B cell (primary cell): ENCODE results near the gene ZNF331. TPM values are rescaled to one million over a fixed set of nuclear protein-coding genes. Genes with fewer than 3 reads are reported as not detected.

Source experiments
- ATAC-seq: fragments of 200-7000 bp; cut with Tn5 transposase; one replicate; pipeline ENCODE4 v1.10.0; 2021; ENCODE audit warnings: low read depth, mild to moderate bottlenecking, moderate number of reproducible peaks, moderate library complexity
- CTCF ChIA-PET: fragments of 350-600 bp; sonication (Branson Sonifier 250); formaldehyde crosslinking; loops from one replicate; lab custom pipeline; 2021; ENCODE audit warnings: antibody characterized with exemption, inconsistent platforms; lab: Charles Lee
- POLR2A ChIA-PET: fragments of 350-600 bp; sonication (Branson Sonifier 250); formaldehyde crosslinking; loops from one replicate; lab custom pipeline; 2021; ENCODE audit warnings: antibody characterized with exemption; lab: Charles Lee
- DNase-seq: peaks from one replicate; pipeline ENCODE4 v3.0.0; 2013
- H2AFZ ChIP-seq: 2 replicates; pipeline ENCODE4 v1.6.1; 2012; ENCODE audit warnings: mild to moderate bottlenecking, low read depth, low read length; ENCODE audit not compliant: insufficient read depth, poor library complexity, severe bottlenecking
- H3K27ac ChIP-seq, 2 donors: 1 replicate in 1 of 2; 2 replicates in 1 of 2; pipeline ENCODE4 v1.5.1; 2012 to 2013; ENCODE audit warnings: low read length in 2 of 2, mild to moderate bottlenecking in 2 of 2, moderate library complexity in 1 of 2
- H3K27me3 ChIP-seq, 4 experiments: fragments of 200-600 bp in 1 of 4; sonication (generic) in 1 of 4; replicated peaks in 1 of 4; 1 replicate in 2 of 4; 2 replicates in 2 of 4; pipeline versions ENCODE4 v1.6.1 to v1.7.0; 2013 to 2016; ENCODE audit warnings: low read length in 3 of 4, mild to moderate bottlenecking in 2 of 4, mixed read lengths in 1 of 4, moderate library complexity in 1 of 4; ENCODE audit not compliant: insufficient read depth in 4 of 4, control insufficient read depth in 3 of 4; ENCODE audit errors: control extremely low read depth in 1 of 4
- H3K36me3 ChIP-seq, 2 experiments: replicated peaks in 1 of 2; 1 replicate in 1 of 2; 2 replicates in 1 of 2; pipeline versions ENCODE4 v1.6.1 to v1.7.1; 2013; ENCODE audit warnings: low read length in 1 of 2; ENCODE audit not compliant: insufficient read depth in 2 of 2, control insufficient read depth in 1 of 2; ENCODE audit errors: control extremely low read depth in 1 of 2, extremely low read depth in 1 of 2
- H3K4me1 ChIP-seq, 2 donors: fragments of 200-600 bp in 1 of 2; sonication (generic) in 1 of 2; 1 replicate in 1 of 2; 2 replicates in 1 of 2; pipeline versions ENCODE4 v1.5.1 to v1.6.1; 2013 to 2017; ENCODE audit warnings: low read length in 2 of 2; ENCODE audit not compliant: control insufficient read depth in 2 of 2, insufficient read depth in 2 of 2
- H3K4me2 ChIP-seq: replicated peaks from 2 replicates; pipeline ENCODE3; 2012; ENCODE audit warnings: mild to moderate bottlenecking, low read depth, low read length; ENCODE audit not compliant: poor library complexity, severe bottlenecking
- H3K4me3 ChIP-seq, 5 experiments: fragments of 200-600 bp in 1 of 5; sonication (generic) in 1 of 5; 1 replicate in 3 of 5; 2 replicates in 2 of 5; pipeline versions ENCODE4 v1.5.1 to v1.7.0; 2011 to 2016; ENCODE audit warnings: low read length in 4 of 5, mild to moderate bottlenecking in 4 of 5, low read depth in 2 of 5, control low read depth in 1 of 5, moderate library complexity in 1 of 5; ENCODE audit not compliant: insufficient read depth in 1 of 5; ENCODE audit errors: control extremely low read depth in 1 of 5, extremely low read depth in 1 of 5
- H3K79me2 ChIP-seq: fragments of 200-600 bp; sonication (generic); one replicate; pipeline ENCODE4 v1.6.0; 2016; ENCODE audit warnings: low read length; ENCODE audit not compliant: control insufficient read depth, insufficient read depth
- H3K9ac ChIP-seq: fragments of 200-600 bp; sonication (generic); 2 replicates; pipeline ENCODE4 v1.6.1; 2017; ENCODE audit warnings: mild to moderate bottlenecking, low read length, moderate library complexity
- H3K9me3 ChIP-seq, 3 donors: one replicate each; pipeline versions ENCODE4 v1.6.1 to v1.7.1; 2013; ENCODE audit warnings: low read length in 2 of 3; ENCODE audit not compliant: control insufficient read depth in 2 of 3, insufficient read depth in 1 of 3; ENCODE audit errors: control extremely low read depth in 1 of 3
- H4K20me1 ChIP-seq: 2 replicates; pipeline ENCODE4 v1.6.0; 2012; ENCODE audit warnings: mild to moderate bottlenecking, low read length; ENCODE audit not compliant: insufficient read depth, control insufficient read depth, poor library complexity, severe bottlenecking
- H3K27ac Mint-ChIP-seq: one replicate; pipeline ENCODE4 v1.8.0; 2021; ENCODE audit warnings: mixed read lengths
- H3K27me3 Mint-ChIP-seq: one replicate; pipeline ENCODE4 v1.8.0; 2021; ENCODE audit warnings: mixed read lengths
- H3K4me1 Mint-ChIP-seq: one replicate; pipeline ENCODE4 v1.8.0; 2021; ENCODE audit warnings: mixed read lengths
- H3K4me3 Mint-ChIP-seq: one replicate; pipeline ENCODE4 v1.8.0; 2021; ENCODE audit warnings: mixed read lengths
- H3K9me3 Mint-ChIP-seq: one replicate; pipeline ENCODE4 v1.8.0; 2022; ENCODE audit warnings: mixed read lengths; ENCODE audit not compliant: insufficient read depth
- EZH2 ChIP-seq: IDR thresholded peaks from 2 replicates; pipeline ENCODE4 v1.6.1; 2012; ENCODE audit warnings: borderline replicate concordance, low read depth, mild to moderate bottlenecking, moderate library complexity, low read length; ENCODE audit not compliant: insufficient read depth, poor library complexity, severe bottlenecking
- WGBS: methylation state at CpG from one replicate; pipeline ENCODE4 v1.1.5; 2013; ENCODE audit warnings: missing lambda C conversion rate; ENCODE audit not compliant: insufficient coverage; 5-methylcytosine and 5-hydroxymethylcytosine counted together
- intact Hi-C: fragments of 100-400 bp; cut with micrococcal nuclease; formaldehyde crosslinking; loops from one replicate; pipeline ENCODE4 v1.10.0; 2022
- polyA plus RNA-seq: library from polyadenylated mRNA; depleted of rRNA; stranded (reverse); fragments of >200 nt; gene quantifications from 2 replicates; pipeline ENCODE4 v1.2.3, GENCODE V29; 2012
- total RNA-seq, 2 donors: library from RNA; stranded (reverse); fragments of 120-200 nt in 1 of 2; gene quantifications; 1 replicate in 1 of 2; 2 replicates in 1 of 2; pipeline versions ENCODE4 v1.2.3 to v1.2.4, GENCODE V29; 2013 to 2022
- TF ChIP-seq, protein P1 (sequence below): fragments of 200-600 bp; IDR thresholded peaks from one replicate; pipeline ENCODE4 v1.8.0; 2022; ENCODE audit warnings: antibody characterized with exemption, mild to moderate bottlenecking

The ZNF331 gene
- total and polyA plus RNA-seq, 2 donors (not counting 1 experiment from before 2014, with no cell fraction given) = 21.6 to 60.1 TPM

DNA sequence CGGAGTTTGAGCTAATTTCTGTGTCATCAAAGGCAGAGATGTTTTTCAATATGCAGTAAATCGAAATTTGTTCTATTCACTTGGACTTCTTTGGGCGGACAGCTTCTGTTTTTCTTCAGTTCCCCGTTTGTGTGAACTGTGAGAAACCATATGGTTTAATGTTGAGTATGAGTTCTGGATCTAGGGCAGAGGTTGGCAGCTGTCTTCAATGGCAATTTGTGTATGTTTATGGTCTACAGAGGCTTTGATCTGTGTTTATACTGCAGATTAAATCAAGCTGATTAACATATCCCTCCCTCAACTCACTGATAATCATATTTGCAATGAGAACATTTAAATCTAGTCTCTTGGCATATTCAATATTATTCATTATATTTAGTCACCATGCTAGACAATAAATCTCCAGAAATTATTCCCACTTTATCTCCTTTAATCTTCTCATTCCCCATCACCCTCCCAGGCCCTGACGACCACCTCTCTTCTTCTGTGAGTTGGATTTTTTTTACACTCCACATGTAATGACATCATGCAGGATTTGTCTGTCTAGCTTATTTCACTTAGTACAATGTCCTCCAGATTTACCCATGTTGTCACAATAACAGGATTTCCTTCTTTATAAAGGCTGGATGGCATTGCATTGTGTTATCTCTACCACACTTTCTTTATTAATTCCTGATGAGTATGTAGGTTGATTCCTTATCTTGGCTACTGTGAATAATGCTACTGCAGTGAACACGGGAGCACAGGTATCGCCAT, 9.0 kb downstream of the ZNF331 start:
- ATAC-seq (no peak), DNase-seq (peak; percentile 26)
- Histone ChIP-seq H3K4me3 (no peak overlapping the region), H3K4me2 (no peak overlapping the region), H3K9ac (no peak overlapping the region), H3K27me3 (no peaks in the 10 kb centered on the region), H3K36me3 (peaks cover 0 to 5% of the 10 kb centered on the region in 2 experiments), H3K27ac (no peak overlapping the region), H3K4me1 (no peaks in the 10 kb centered on the region), H2AFZ (no peak overlapping the region), H3K9me3 (no peaks in the 10 kb centered on the region), H4K20me1 (no peaks in the 10 kb centered on the region), H3K79me2 (peaks cover 47% of the 10 kb centered on the region)
- ChIA-PET CTCF (no interaction called here), POLR2A (no interaction called here)
- WGBS = 95% methylated on average over 5 of the region's 7 CpGs
- TF ChIP-seq EZH2 = no peak
- TF ChIP-seq, protein P1, sequence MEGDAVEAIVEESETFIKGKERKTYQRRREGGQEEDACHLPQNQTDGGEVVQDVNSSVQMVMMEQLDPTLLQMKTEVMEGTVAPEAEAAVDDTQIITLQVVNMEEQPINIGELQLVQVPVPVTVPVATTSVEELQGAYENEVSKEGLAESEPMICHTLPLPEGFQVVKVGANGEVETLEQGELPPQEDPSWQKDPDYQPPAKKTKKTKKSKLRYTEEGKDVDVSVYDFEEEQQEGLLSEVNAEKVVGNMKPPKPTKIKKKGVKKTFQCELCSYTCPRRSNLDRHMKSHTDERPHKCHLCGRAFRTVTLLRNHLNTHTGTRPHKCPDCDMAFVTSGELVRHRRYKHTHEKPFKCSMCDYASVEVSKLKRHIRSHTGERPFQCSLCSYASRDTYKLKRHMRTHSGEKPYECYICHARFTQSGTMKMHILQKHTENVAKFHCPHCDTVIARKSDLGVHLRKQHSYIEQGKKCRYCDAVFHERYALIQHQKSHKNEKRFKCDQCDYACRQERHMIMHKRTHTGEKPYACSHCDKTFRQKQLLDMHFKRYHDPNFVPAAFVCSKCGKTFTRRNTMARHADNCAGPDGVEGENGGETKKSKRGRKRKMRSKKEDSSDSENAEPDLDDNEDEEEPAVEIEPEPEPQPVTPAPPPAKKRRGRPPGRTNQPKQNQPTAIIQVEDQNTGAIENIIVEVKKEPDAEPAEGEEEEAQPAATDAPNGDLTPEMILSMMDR = no peak
- Mint-ChIP-seq H3K4me1 (peaks cover 20% of the 10 kb centered on the region), H3K27me3 (no peaks in the 10 kb centered on the region), H3K9me3 (no peaks in the 10 kb centered on the region), H3K27ac (no peak overlapping the region), H3K4me3 (no peak overlapping the region)
- intact Hi-C loops = no loop called here

DNA sequence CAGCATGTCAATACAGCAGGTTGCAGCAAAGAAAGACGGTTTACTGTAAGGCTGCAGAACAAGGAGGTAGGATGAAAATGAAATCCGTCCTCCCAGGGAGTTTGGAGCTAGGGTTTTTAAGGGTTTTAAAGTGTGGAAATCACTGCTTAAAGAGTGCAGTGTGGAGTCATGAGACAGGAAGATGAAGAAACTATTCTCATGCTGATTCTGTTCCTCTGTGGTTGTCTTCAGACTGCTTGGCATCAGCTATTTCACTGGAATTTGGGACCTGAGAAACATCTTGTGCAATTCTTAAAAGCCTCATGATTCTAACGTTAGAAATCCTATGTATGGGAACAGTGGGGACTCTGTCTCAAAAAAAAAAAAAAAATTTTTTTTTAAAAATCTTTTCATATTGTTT, 11.4 kb downstream of the ZNF331 start:
- H3K79me2 ChIP-seq = peaks cover 67% of the 10 kb centered on the region

More for the DNA sequence above, 11.4 kb downstream of the ZNF331 start:
- ATAC-seq (no peak), DNase-seq (peak; percentile 17)
- no peak overlapping the region for H3K9ac ChIP-seq
- no peak overlapping the region for H3K27ac Mint-ChIP-seq
- H3K9me3 Mint-ChIP-seq = no peaks in the 10 kb centered on the region
- ChIA-PET CTCF (no interaction called here), POLR2A (no interaction called here)
- no peaks in the 10 kb centered on the region for H4K20me1 ChIP-seq
- peaks cover 0 to 9% (median 0%) of the 10 kb centered on the region in 3 donors for H3K9me3 ChIP-seq
- H3K4me3 Mint-ChIP-seq = no peak overlapping the region
- no peak overlapping the region for H3K27ac ChIP-seq
- H3K27me3 Mint-ChIP-seq = no peaks in the 10 kb centered on the region
- intact Hi-C loops = no loop called here
- H3K4me1 Mint-ChIP-seq = peaks cover 27% of the 10 kb centered on the region
- H3K4me1 ChIP-seq = peaks cover 4 to 7% of the 10 kb centered on the region in 2 donors
- TF ChIP-seq, protein P1 = no peak
- no peak for TF ChIP-seq EZH2
- 95% methylated on average over 2 of the region's 3 CpGs for WGBS
- H3K4me3 ChIP-seq = no peak overlapping the region
- H2AFZ ChIP-seq = no peak overlapping the region
- peaks cover 0 to 5% of the 10 kb centered on the region in 2 experiments for H3K36me3 ChIP-seq
- no peaks in the 10 kb centered on the region for H3K27me3 ChIP-seq
- no peak overlapping the region for H3K4me2 ChIP-seq
